OCI-LY3 (cell line): ENCODE results near the gene S1PR4.

Source experiments
- H2AFZ ChIP-seq: fragments of 200-600, 300-600 bp; shearing (Covaris generic); 2 replicates; pipeline ENCODE4 v1.6.0; 2014; ENCODE audit warnings: antibody characterized with exemption, low read depth, low read length
- H3K27ac ChIP-seq: fragments of 200-600, 300-600 bp; sonication (generic); 2 replicates; pipeline ENCODE4 v1.5.1; 2014; ENCODE audit warnings: mild to moderate bottlenecking, low read length, moderate library complexity, mixed read lengths
- H3K27me3 ChIP-seq: fragments of 200-600, 300-600 bp; sonication (generic); 2 replicates; pipeline ENCODE4 v1.6.1; 2014; ENCODE audit warnings: low read depth, low read length, mixed read lengths
- H3K36me3 ChIP-seq: fragments of 200-600, 300-600 bp; sonication (generic); replicated peaks from 2 replicates; pipeline ENCODE3; 2014; ENCODE audit warnings: low read depth, low read length, mixed read lengths
- H3K4me1 ChIP-seq: fragments of 300-600, 200-600 bp; sonication (generic); 2 replicates; pipeline ENCODE4 v1.6.1; 2014; ENCODE audit warnings: low read length, mixed read lengths
- H3K4me2 ChIP-seq: fragments of 200-600, 300-600 bp; sonication (generic); 2 replicates; pipeline ENCODE4 v1.6.1; 2014; ENCODE audit warnings: low read length, mixed read lengths
- H3K4me3 ChIP-seq: fragments of 300-600, 200-600 bp; sonication (generic); 2 replicates; pipeline ENCODE4 v1.5.1; 2014; ENCODE audit warnings: antibody characterized with exemption, mild to moderate bottlenecking, low read length, moderate library complexity
- H3K79me2 ChIP-seq: fragments of 300-600, 200-600 bp; shearing (Covaris generic); 2 replicates; pipeline ENCODE4 v1.6.1; 2014; ENCODE audit warnings: mild to moderate bottlenecking, low read length, mixed read lengths
- H3K9ac ChIP-seq: fragments of 300-600, 200-600 bp; shearing (Covaris generic); 2 replicates; pipeline ENCODE4 v1.6.0; 2014; ENCODE audit warnings: mild to moderate bottlenecking, low read length, moderate library complexity
- H3K9me3 ChIP-seq: fragments of 200-600, 300-600 bp; shearing (Covaris generic); 2 replicates; pipeline ENCODE4 v1.6.1; 2014; ENCODE audit warnings: low read length, mixed read lengths; ENCODE audit not compliant: insufficient read depth
- H4K20me1 ChIP-seq: fragments of 200-600, 300-600 bp; sonication (generic); 2 replicates; pipeline ENCODE4 v1.6.1; 2016; ENCODE audit warnings: low read length, mixed read lengths; ENCODE audit not compliant: insufficient read depth
- CTCF ChIP-seq: fragments of 200-600, 300-600 bp; sonication (generic); IDR thresholded peaks from 2 replicates; pipeline ENCODE4 v1.5.1; 2014; ENCODE audit warnings: antibody characterized with exemption, low read length, low read depth
- EZH2phosphoT487 ChIP-seq: fragments of 200-600 bp; shearing (Covaris generic); IDR thresholded peaks from 2 replicates; pipeline ENCODE4 v1.6.1; 2018; ENCODE audit warnings: antibody characterized with exemption, mixed run types, low read depth

The S1PR4 gene

GRCh38 chr19:3188627-3189596 is 10.3 kb downstream of the S1PR4 start:
- no peak overlapping the region for H2AFZ ChIP-seq
- H3K27me3 ChIP-seq = no peaks in the 10 kb centered on the region
- H3K9me3 ChIP-seq = no peaks in the 10 kb centered on the region
- TF ChIP-seq CTCF = no peak
- no peak for TF ChIP-seq EZH2phosphoT487
- H3K4me2 ChIP-seq = no peak overlapping the region
- H3K27ac ChIP-seq = no peak overlapping the region
- peaks cover 28% of the 10 kb centered on the region for H3K36me3 ChIP-seq
- no peak overlapping the region for H3K4me3 ChIP-seq
- peaks cover 61% of the 10 kb centered on the region for H4K20me1 ChIP-seq
- H3K9ac ChIP-seq = no peak overlapping the region
- peaks cover 80% of the 10 kb centered on the region for H3K79me2 ChIP-seq
- H3K4me1 ChIP-seq = peaks cover 16% of the 10 kb centered on the region

- TF ChIP-seq EZH2phosphoT487 (no peak), CTCF (no peak)
- H3K79me2 ChIP-seq = peaks cover 86% of the 10 kb centered on the region
- no peak overlapping the region for H3K4me2 ChIP-seq
These were observed 11.3 kb downstream of the S1PR4 start for GRCh38 chr19:3189702-3190469.

GRCh38 chr19:3190470-3190770 is 11.9 kb downstream of the S1PR4 start:
- peaks cover 37% of the 10 kb centered on the region for H3K36me3 ChIP-seq
- H4K20me1 ChIP-seq = peaks cover 66% of the 10 kb centered on the region
- no peak overlapping the region for H3K4me3 ChIP-seq
- H3K4me2 ChIP-seq = no peak overlapping the region
- no peak for TF ChIP-seq EZH2phosphoT487
- no peak for TF ChIP-seq CTCF
- H3K9ac ChIP-seq = no peak overlapping the region
- H3K9me3 ChIP-seq = no peaks in the 10 kb centered on the region
- no peak overlapping the region for H3K27ac ChIP-seq
- no peaks in the 10 kb centered on the region for H3K27me3 ChIP-seq
- no peak overlapping the region for H2AFZ ChIP-seq
- H3K4me1 ChIP-seq = peaks cover 10% of the 10 kb centered on the region
- peaks cover 86% of the 10 kb centered on the region for H3K79me2 ChIP-seq

More at GRCh38 chr19:3189702-3190469, 11.3 kb downstream of the S1PR4 start:
- Histone ChIP-seq H3K9me3 (no peaks in the 10 kb centered on the region), H2AFZ (no peak overlapping the region), H3K27me3 (no peaks in the 10 kb centered on the region), H3K9ac (no peak overlapping the region), H3K4me1 (peaks cover 10% of the 10 kb centered on the region), H3K27ac (no peak overlapping the region), H3K4me3 (no peak overlapping the region), H3K36me3 (peaks cover 37% of the 10 kb centered on the region), H4K20me1 (peaks cover 66% of the 10 kb centered on the region)
